ENCODE measurements around the gene IMP4.
A peak's percentile ranks its signal among the peaks of the same experiment; 100 is the strongest.

IMP4 gene

GRCh38 chr2:130336877-130337734 lies 5.6 kb upstream of the IMP4 start:
- DNase-seq (ENCODE audit: low spot score), result no peak

- no peak for DNase-seq (ENCODE audit: low spot score)
Observed at GRCh38 chr2:130337735-130338325, 4.9 kb upstream of the IMP4 start.

GRCh38 chr2:130338793-130339345 lies 3.8 kb upstream of the IMP4 start:
- no peak for DNase-seq (ENCODE audit: low spot score)

GRCh38 chr2:130339885-130340745 lies 2.6 kb upstream of the IMP4 start:
- no peak for DNase-seq (ENCODE audit: low spot score)

GRCh38 chr2:130341562-130342019 lies 1.1 kb upstream of the IMP4 start:
- no peak for DNase-seq (ENCODE audit: low spot score)

- peak; percentile 93 for DNase-seq (ENCODE audit: low spot score)
Observed at GRCh38 chr2:130342020-130342532, 621 bp upstream of the IMP4 start.

- no peak for DNase-seq (ENCODE audit: low spot score)
Observed at GRCh38 chr2:130344578-130344977, 1.9 kb downstream of the IMP4 start.

GRCh38 chr2:130345091-130345490 lies 2.4 kb downstream of the IMP4 start:
- DNase-seq (ENCODE audit: low spot score), result no peak

GRCh38 chr2:130345611-130346010 lies 2.9 kb downstream of the IMP4 start:
- no peak for DNase-seq (ENCODE audit: low spot score)

- no peak for DNase-seq (ENCODE audit: low spot score)
Observed at GRCh38 chr2:130346041-130346740, 3.5 kb downstream of the IMP4 start.

- DNase-seq (ENCODE audit: low spot score), result no peak
Observed at GRCh38 chr2:130346741-130347066, 4.0 kb downstream of the IMP4 start.

- DNase-seq (ENCODE audit: low spot score), result no peak
Observed at GRCh38 chr2:130347220-130347925, 4.7 kb downstream of the IMP4 start.

- DNase-seq (ENCODE audit: low spot score), result no peak
Observed at GRCh38 chr2:130349174-130349573, 6.5 kb downstream of the IMP4 start.

- DNase-seq (ENCODE audit: low spot score), result no peak
Observed at GRCh38 chr2:130351711-130352110, 9.0 kb downstream of the IMP4 start.

GRCh38 chr2:130352237-130352636 lies 9.5 kb downstream of the IMP4 start:
- no peak for DNase-seq (ENCODE audit: low spot score)

GRCh38 chr2:130353291-130354138 lies 10.8 kb downstream of the IMP4 start:
- no peak for DNase-seq (ENCODE audit: low spot score)

GRCh38 chr2:130354139-130354428 lies 11.4 kb downstream of the IMP4 start:
- no peak for DNase-seq (ENCODE audit: low spot score)

GRCh38 chr2:130355172-130355577 lies 12.5 kb downstream of the IMP4 start:
- DNase-seq (ENCODE audit: low spot score), result no peak

- DNase-seq (ENCODE audit: low spot score), result peak; percentile 86
Observed at GRCh38 chr2:130355578-130356431, 13.1 kb downstream of the IMP4 start, which contains the start of gene PTPN18. Gene PTPN18, plus strand, starts transcription at chr2:130356056. Its CDS starts 52 bp downstream, at chr2:130356108.

All from globus pallidus (tissue), 1 donor.